HG02759 (cell line): ENCODE results near the gene IGSF3.
"Not testable (repeated sequence)": the region's sequence is repeated elsewhere in the genome, so short reads cannot be mapped to it uniquely, and the experiment has no call there.

Source experiments
- ATAC-seq: cut with Tn5 transposase; IDR thresholded peaks from one replicate; pipeline ENCODE4 v1.9.1; 2021; ENCODE audit warnings: mild to moderate bottlenecking, moderate library complexity; ENCODE audit not compliant: unreplicated experiment

Gene IGSF3

DNA sequence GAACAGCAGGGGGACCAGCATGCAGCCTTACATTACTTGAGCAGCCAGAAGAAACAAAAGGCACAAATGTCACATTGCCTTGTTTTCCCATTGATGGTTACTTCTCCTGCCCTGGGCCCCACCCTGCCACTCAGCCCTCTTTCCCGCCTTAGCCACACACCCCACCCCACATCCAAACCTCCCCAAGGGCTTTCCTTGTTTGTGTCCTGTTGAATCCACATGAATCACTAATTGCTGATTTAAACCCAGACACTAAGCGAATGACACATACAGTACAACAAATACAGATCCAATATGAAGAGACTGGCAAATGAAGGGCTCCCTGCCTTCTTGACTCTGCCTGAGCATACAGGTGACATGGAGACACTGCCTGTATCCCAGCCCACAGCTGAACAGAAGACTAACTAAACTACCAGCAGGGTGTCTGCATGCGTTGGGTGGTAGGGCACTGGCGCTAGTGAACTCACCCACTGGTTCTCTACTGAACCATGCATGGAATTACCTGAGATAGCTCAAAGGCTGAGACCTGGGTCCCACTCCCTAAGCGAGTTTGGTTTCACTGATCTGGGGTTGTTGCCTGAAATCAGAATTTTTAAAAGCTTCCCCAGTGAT lies 3.1 kb downstream of the IGSF3 start:
- no peak for ATAC-seq

GRCh38 chr1:116663821-116664220 lies 3.7 kb downstream of the IGSF3 start:
- no peak for ATAC-seq

DNA sequence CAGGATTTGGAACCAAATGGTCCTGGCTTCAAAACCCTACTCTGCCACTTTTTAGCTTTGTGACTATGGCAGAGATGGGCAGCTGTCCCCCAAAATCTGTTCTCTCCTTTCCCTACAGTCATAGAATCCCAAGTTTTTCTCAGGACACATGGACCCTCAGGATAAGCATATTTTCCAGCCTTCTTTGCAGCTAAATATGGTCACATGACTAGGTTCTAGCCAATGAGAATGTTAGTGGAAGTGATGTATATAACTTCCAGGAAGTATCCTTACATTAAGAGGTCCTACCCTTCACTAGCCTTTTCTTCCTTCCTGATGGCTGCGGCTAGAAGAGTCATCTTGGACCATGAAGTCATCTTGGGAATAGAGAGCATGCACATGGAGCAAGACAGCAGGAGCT lies 5.9 kb downstream of the IGSF3 start:
- no peak for ATAC-seq

- ATAC-seq, result not testable (repeated sequence)
Measured at GRCh38 chr1:116658645-116659044, 8.9 kb downstream of the IGSF3 start.

DNA sequence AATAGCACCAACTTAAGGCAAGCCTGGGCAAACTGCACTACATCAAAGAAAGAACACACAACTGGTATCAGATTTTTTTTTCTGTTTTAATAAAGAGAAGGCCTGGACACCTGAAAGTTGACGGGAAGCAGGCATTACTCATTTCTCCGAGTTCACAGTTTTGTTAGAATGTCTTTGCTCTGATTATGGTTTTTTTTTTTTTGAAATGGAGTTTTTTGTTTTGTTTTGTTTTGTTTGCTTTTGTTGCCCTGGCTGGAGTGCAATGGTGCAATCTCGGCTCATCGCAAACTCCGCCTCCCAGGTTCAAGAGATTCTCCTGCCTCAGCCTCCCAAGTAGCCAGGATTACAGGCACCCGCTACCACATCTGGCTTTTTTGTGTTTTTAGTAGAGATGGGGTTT lies 9.7 kb downstream of the IGSF3 start:
- not testable (repeated sequence) for ATAC-seq

DNA sequence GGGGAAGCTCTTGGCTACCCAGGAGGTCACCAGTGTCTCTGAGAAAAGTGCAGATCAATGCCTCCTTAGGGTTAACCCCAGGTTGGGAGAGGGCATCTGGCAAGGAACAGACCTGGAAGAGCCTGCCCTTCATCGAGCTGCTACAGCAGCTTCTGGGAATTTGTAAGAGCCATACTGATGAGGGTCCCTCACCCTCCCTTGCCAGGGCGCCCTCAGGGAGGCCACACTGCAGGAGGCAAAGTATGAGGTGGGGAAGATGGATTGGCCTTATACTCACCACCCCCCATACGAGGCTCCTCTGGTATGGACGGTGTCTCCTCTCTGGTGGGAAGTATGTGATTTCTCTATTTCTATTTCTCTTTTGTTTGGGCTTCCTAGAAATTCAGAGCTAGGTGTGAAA lies 13.2 kb downstream of the IGSF3 start:
- no peak for ATAC-seq

GRCh38 chr1:116652598-116652997 lies 14.9 kb downstream of the IGSF3 start:
- ATAC-seq, result not testable (repeated sequence)

GRCh38 chr1:116650781-116651180 lies 16.8 kb downstream of the IGSF3 start:
- not testable (repeated sequence) for ATAC-seq

- ATAC-seq, result not testable (repeated sequence)
Measured at GRCh38 chr1:116649041-116649440, 18.5 kb downstream of the IGSF3 start.

GRCh38 chr1:116648325-116648724 lies 19.2 kb downstream of the IGSF3 start:
- not testable (repeated sequence) for ATAC-seq

- ATAC-seq, result not testable (repeated sequence)
Measured at GRCh38 chr1:116647186-116647585, 20.3 kb downstream of the IGSF3 start.

DNA sequence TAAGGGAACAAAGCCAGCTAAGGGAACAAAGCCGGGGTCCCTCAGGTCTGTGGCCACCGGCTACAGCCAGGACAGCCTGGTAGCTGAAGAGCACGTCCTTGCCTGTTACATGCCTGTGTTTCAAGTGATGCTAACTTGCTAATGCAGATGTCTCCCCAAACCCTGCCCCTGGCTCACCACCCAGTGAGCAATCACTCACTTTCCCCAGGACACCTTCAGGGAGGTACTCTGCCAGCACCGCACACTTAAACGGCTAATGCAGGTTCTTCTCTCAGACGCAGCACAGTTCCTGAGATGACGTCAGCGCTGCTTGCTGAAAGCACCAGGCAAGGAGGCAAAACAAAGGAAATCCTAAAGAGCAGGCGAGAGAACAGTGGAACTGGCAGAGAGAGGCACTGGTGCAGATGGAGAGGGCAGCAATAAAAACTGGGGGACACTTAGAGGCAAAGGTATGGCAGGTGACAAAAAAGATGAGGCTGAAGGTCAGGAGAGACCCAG lies 20.8 kb downstream of the IGSF3 start:
- not testable (repeated sequence) for ATAC-seq

DNA sequence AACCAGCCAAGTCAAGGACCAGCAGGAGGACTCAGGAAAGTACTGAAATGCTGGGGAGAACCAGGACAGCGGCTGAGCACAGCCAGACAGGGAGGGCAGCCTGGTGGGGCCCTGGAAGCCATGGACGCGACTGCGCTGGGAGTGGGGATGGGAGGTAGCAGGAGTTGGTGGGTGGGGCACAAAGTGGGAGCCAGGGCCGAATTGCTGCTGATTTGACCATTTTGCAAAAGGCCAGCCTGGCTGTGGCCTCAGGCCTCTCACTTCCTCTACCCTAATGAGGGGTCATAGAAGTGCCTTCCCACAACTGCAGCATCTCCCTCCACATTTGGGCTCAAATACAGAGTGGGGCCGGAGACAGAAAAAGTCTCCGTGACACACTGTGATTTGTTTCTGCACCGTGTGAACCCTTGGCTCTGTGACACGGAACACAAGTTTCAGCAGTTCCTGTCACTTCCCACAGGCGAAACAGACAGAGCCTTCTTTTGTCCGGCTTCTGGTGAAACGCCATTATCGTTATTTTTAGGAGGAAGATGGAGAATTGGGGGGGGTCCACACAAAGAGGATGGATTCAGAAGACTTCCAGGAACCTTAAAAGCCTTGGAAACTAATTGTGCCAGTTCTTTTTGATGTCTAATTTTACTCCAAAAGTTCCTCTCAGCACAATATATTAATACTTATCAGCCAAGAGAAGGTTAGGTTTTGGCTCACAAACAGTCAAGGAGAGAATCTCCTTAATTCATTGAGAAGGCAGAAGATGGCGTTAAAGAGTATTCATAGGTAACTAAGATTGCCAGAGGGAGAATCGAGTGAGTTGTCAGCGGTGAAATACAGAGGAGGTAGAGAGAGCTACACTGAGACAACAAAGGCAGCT lies 21.5 kb downstream of the IGSF3 start:
- ATAC-seq, result not testable (repeated sequence)

- not testable (repeated sequence) for ATAC-seq
Measured at GRCh38 chr1:116644993-116645392, 22.5 kb downstream of the IGSF3 start.

- not testable (repeated sequence) for ATAC-seq
Measured at GRCh38 chr1:116644096-116644495, 23.4 kb downstream of the IGSF3 start.

GRCh38 chr1:116643281-116643751 lies 24.2 kb downstream of the IGSF3 start:
- not testable (repeated sequence) for ATAC-seq

- not testable (repeated sequence) for ATAC-seq
Measured at GRCh38 chr1:116642311-116643280, 24.9 kb downstream of the IGSF3 start.

- ATAC-seq, result not testable (repeated sequence)
Measured at GRCh38 chr1:116637583-116637982, 29.9 kb downstream of the IGSF3 start.

DNA sequence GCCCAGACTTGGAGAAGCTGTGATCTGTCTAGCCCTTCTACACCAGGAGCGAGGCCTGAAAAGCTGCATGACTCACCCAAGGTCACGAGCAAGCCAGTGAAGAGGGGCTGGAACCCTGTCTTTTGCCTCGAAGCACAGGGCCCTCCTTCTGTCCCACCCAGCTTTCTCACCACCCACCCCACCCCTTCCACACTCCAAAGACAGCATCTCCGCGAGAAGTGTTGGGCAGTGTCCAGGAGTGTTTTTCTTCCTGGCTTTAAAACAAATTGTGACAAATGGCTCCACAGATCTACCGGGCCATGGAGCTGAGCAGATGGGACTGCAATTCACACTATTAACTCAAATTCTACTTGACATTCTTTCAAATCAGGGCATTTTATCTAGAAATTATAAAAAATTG lies 30.9 kb downstream of the IGSF3 start:
- not testable (repeated sequence) for ATAC-seq

DNA sequence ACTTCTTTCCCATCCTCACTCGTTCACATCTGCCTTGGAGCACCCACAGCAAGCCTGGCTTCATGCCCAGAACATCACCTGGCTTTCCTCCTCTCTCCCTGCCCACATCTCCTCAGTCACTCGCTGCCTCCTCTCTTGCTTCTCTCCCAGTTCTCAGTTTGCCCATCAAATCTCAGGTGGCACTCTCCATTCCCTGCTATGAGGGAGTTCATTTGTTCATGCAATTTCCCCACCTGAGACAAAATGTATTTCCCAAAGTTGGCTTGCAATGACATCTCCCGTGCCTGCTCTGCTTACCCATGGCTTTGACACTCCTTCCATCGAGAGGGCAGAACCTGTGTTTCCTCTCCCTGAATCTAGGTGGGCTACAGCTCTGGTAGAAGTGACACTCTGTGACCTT lies 33.1 kb downstream of the IGSF3 start:
- not testable (repeated sequence) for ATAC-seq
